Measurements from ENCODE around the gene SPINK4.
A peak's percentile ranks its signal among the peaks of the same experiment; 100 is the strongest.

Gene SPINK4

GRCh38 chr9:33221568-33221884 is 18.4 kb upstream of the SPINK4 start:
- DNase-seq (ENCODE audit: low read depth) = no peak
- TF ChIP-seq CTCF (IDR thresholded peaks at IDR 0.05; ENCODE audit: control insufficient read depth, extremely low read depth, insufficient read depth) = no peak
- H3K4me3 ChIP-seq (ENCODE audit: low read depth, low read length) = no peak overlapping the region

GRCh38 chr9:33222031-33222430 is 17.9 kb upstream of the SPINK4 start:
- H3K4me3 ChIP-seq (ENCODE audit: low read depth, low read length) = no peak overlapping the region
- no peak for TF ChIP-seq CTCF (IDR thresholded peaks at IDR 0.05; ENCODE audit: control insufficient read depth, extremely low read depth, insufficient read depth)
- no peak for DNase-seq (ENCODE audit: low read depth)

- no peak for TF ChIP-seq CTCF (IDR thresholded peaks at IDR 0.05; ENCODE audit: control insufficient read depth, extremely low read depth, insufficient read depth)
- no peak overlapping the region for H3K4me3 ChIP-seq (ENCODE audit: low read depth, low read length)
- DNase-seq (ENCODE audit: low read depth) = no peak
Observed at GRCh38 chr9:33223696-33224095, 16.3 kb upstream of the SPINK4 start.

- DNase-seq (ENCODE audit: low read depth) = peak; percentile 59
- peak; percentile 79 for TF ChIP-seq CTCF (IDR thresholded peaks at IDR 0.05; ENCODE audit: control insufficient read depth, extremely low read depth, insufficient read depth)
- H3K4me3 ChIP-seq (ENCODE audit: low read depth, low read length) = no peak overlapping the region
Observed at GRCh38 chr9:33225319-33226147, 14.4 kb upstream of the SPINK4 start.

GRCh38 chr9:33227008-33227398 is 13.0 kb upstream of the SPINK4 start:
- no peak for TF ChIP-seq CTCF (IDR thresholded peaks at IDR 0.05; ENCODE audit: control insufficient read depth, extremely low read depth, insufficient read depth)
- DNase-seq (ENCODE audit: low read depth) = no peak

GRCh38 chr9:33227741-33228140 is 12.2 kb upstream of the SPINK4 start:
- TF ChIP-seq CTCF (IDR thresholded peaks at IDR 0.05; ENCODE audit: control insufficient read depth, extremely low read depth, insufficient read depth) = no peak
- no peak overlapping the region for H3K4me3 ChIP-seq (ENCODE audit: low read depth, low read length)
- no peak for DNase-seq (ENCODE audit: low read depth)

More at GRCh38 chr9:33227008-33227398, 13.0 kb upstream of the SPINK4 start:
- no peak overlapping the region for H3K4me3 ChIP-seq (ENCODE audit: low read depth, low read length)

- no peak for DNase-seq (ENCODE audit: low read depth)
- TF ChIP-seq CTCF (IDR thresholded peaks at IDR 0.05; ENCODE audit: control insufficient read depth, extremely low read depth, insufficient read depth) = no peak
- no peak overlapping the region for H3K4me3 ChIP-seq (ENCODE audit: low read depth, low read length)
Observed at GRCh38 chr9:33228606-33229005, 11.4 kb upstream of the SPINK4 start.
